H1 (cell line): ENCODE measurements around the gene MICALL2. TPM values are rescaled to one million over a fixed set of nuclear protein-coding genes. Genes with fewer than 3 reads are reported as not detected.

Experiments
- CTCF ChIP-seq, 3 experiments: IDR thresholded peaks; 1 replicate in 2 of 3; 2 replicates in 1 of 3; pipeline versions ENCODE4 v1.5.1 to v1.6.1; 2011; ENCODE audit warnings: low read length in 3 of 3, mild to moderate bottlenecking in 3 of 3, inconsistent platforms in 2 of 3, low read depth in 1 of 3, moderate library complexity in 1 of 3; ENCODE audit not compliant: insufficient read depth in 1 of 3; ENCODE audit errors: control extremely low read depth in 1 of 3
- EP300 ChIP-seq, 2 experiments: IDR thresholded peaks; 1 replicate in 1 of 2; 2 replicates in 1 of 2; pipeline ENCODE4 v1.6.1; 2011 to 2012; ENCODE audit warnings: low read depth in 2 of 2, low read length in 2 of 2, mild to moderate bottlenecking in 2 of 2, borderline replicate concordance in 1 of 2, inconsistent platforms in 1 of 2, moderate library complexity in 1 of 2
- HDAC2 ChIP-seq, 2 experiments: fragments of 300-600 bp in 1 of 2; sonication (generic) in 1 of 2; IDR thresholded peaks; 2 replicates each; pipeline ENCODE4 v1.6.1; 2011 to 2012; ENCODE audit warnings: low read depth in 2 of 2, low read length in 2 of 2, mild to moderate bottlenecking in 2 of 2, moderate library complexity in 2 of 2, borderline replicate concordance in 1 of 2, inconsistent platforms in 1 of 2
- MAFK ChIP-seq: IDR thresholded peaks from 2 replicates; pipeline ENCODE4 v1.6.1; 2012; ENCODE audit warnings: low read depth, mild to moderate bottlenecking, improper control_type of control experiment, low read length
- POLR2A ChIP-seq, 2 experiments: IDR thresholded peaks; 1 replicate in 1 of 2; 2 replicates in 1 of 2; pipeline ENCODE4 v1.6.1; 2011; ENCODE audit warnings: low read depth in 2 of 2, low read length in 2 of 2, mild to moderate bottlenecking in 2 of 2; ENCODE audit errors: control extremely low read depth in 1 of 2
- RBBP5 ChIP-seq: IDR thresholded peaks from 2 replicates; pipeline ENCODE4 v1.7.1; 2012; ENCODE audit warnings: low read depth, mild to moderate bottlenecking, inconsistent platforms, low read length, moderate library complexity, borderline replicate concordance
- polyA plus RNA-seq, 7 experiments: library from polyadenylated mRNA; depleted of rRNA in 3 of 7; stranded (reverse) in 5 of 7; unstranded in 2 of 7; fragments of >200 nt in 5 of 7; fragments of 200-250 nt in 2 of 7; gene quantifications; 1 replicate in 5 of 7; 2 replicates in 1 of 7; 4 replicates in 1 of 7; pipeline versions ENCODE4 v1.2.1 to v1.2.3, GENCODE V29; 2011 to 2013; ENCODE audit warnings: missing spikeins in 2 of 7, mixed read lengths in 2 of 7
- total RNA-seq: library from RNA; stranded (reverse); fragmentation: NEBNext Ultra II Directional; extraction: Animal tissue kit (Norgen Biotek cat#: 25700); gene quantifications from 2 replicates; pipeline ENCODE4 v1.2.1, GENCODE V29; 2021

MICALL2 gene
- total and polyA plus RNA-seq, 2 of the 8 experiments (the other 6 are each of a cell fraction or from before 2014, with no cell fraction given), result 5.3 to 8.5 TPM

GRCh38 chr7:1419310-1419634, 40.0 kb downstream of the MICALL2 start (continued):
- TF ChIP-seq HDAC2 (IDR thresholded peaks at IDR 0.05; ENCODE audit: borderline replicate concordance in 1 of 2, low read depth in 2 of 2, low read length in 2 of 2), result no peak
- no peak for TF ChIP-seq EP300 (IDR thresholded peaks at IDR 0.05; ENCODE audit: borderline replicate concordance in 1 of 2, low read depth in 2 of 2, low read length in 2 of 2)
- no peak for TF ChIP-seq MAFK
- TF ChIP-seq CTCF (IDR thresholded peaks at IDR 0.05; ENCODE audit: control extremely low read depth in 1 of 3, insufficient read depth in 1 of 3, low read depth in 1 of 3, low read length in 3 of 3), result no peak
- no peak for TF ChIP-seq RBBP5
- no peak for TF ChIP-seq POLR2A (IDR thresholded peaks at IDR 0.05; ENCODE audit: control extremely low read depth in 1 of 2, low read depth in 2 of 2, low read length in 2 of 2)
